Hepatocyte (in vitro differentiated cells): ENCODE data around the gene KCNN2. TPM values are rescaled to one million over a fixed set of nuclear protein-coding genes. Genes with fewer than 3 reads are reported as not detected.

ENCODE experiments used
- DNase-seq: peaks from one replicate; pipeline ENCODE4 v3.0.0-alpha.2; 2016; ENCODE audit warnings: low spot score
- H2AFZ ChIP-seq: fragments of 200-600 bp; sonication (generic); 2 replicates; pipeline ENCODE4 v1.6.0; 2016; ENCODE audit warnings: antibody characterized with exemption, mild to moderate bottlenecking
- H3K27ac ChIP-seq: fragments of 200-600 bp; sonication (generic); 2 replicates; pipeline ENCODE4 v1.5.1; 2016; ENCODE audit warnings: mild to moderate bottlenecking
- H3K27me3 ChIP-seq: fragments of 200-600 bp; sonication (generic); 2 replicates; pipeline ENCODE4 v1.6.1; 2016
- H3K36me3 ChIP-seq: fragments of 200-600 bp; sonication (generic); replicated peaks from 2 replicates; pipeline ENCODE4 v1.5.1; 2016; ENCODE audit warnings: low read depth; ENCODE audit not compliant: insufficient read depth
- H3K4me1 ChIP-seq: fragments of 200-600 bp; sonication (generic); 2 replicates; pipeline ENCODE4 v1.5.1; 2016; ENCODE audit warnings: mild to moderate bottlenecking, moderate library complexity; ENCODE audit not compliant: insufficient read depth
- H3K4me2 ChIP-seq: fragments of 200-600 bp; sonication (generic); 2 replicates; pipeline ENCODE4 v1.6.0; 2016
- H3K4me3 ChIP-seq: fragments of 200-600 bp; sonication (generic); 2 replicates; pipeline ENCODE4 v1.5.1; 2016; ENCODE audit warnings: mild to moderate bottlenecking
- H3K79me2 ChIP-seq: fragments of 200-600 bp; sonication (generic); 2 replicates; pipeline ENCODE4 v1.6.0; 2017; ENCODE audit warnings: mild to moderate bottlenecking
- H3K9me2 ChIP-seq: fragments of 200-600 bp; sonication (generic); replicated peaks from 2 replicates; pipeline ENCODE4 v1.6.0; 2017; ENCODE audit warnings: mild to moderate bottlenecking; ENCODE audit not compliant: insufficient read depth
- H3K9me3 ChIP-seq: fragments of 200-600 bp; sonication (generic); 2 replicates; pipeline ENCODE4 v1.5.1; 2016; ENCODE audit warnings: low read depth, mild to moderate bottlenecking
- H4K20me1 ChIP-seq: fragments of 200-600 bp; sonication (generic); 2 replicates; pipeline ENCODE4 v1.6.0; 2016; ENCODE audit warnings: mild to moderate bottlenecking; ENCODE audit not compliant: insufficient read depth, poor library complexity, severe bottlenecking
- EZH2 ChIP-seq: fragments of 200-600 bp; sonication (generic); IDR thresholded peaks from 2 replicates; pipeline ENCODE4 v1.6.1; 2016; ENCODE audit warnings: antibody characterized with exemption, mild to moderate bottlenecking, borderline replicate concordance
- EZH2phosphoT487 ChIP-seq: fragments of 200-600 bp; sonication (generic); IDR thresholded peaks from one replicate; pipeline ENCODE4 v1.6.1; 2018; ENCODE audit warnings: antibody characterized with exemption, mild to moderate bottlenecking, low read depth, moderate library complexity; ENCODE audit not compliant: unreplicated experiment, severe bottlenecking
- WGBS: methylation state at CpG from one replicate; pipeline ENCODE4 v1.1.6; 2016; ENCODE audit warnings: low lambda C conversion rate; ENCODE audit errors: missing lambda C conversion rate; 5-methylcytosine and 5-hydroxymethylcytosine counted together
- polyA plus RNA-seq: library from polyadenylated mRNA; unstranded; fragments of >200 nt; fragmentation: Nextera tagmentation; extraction: Ambion mirVana; gene quantifications from 2 replicates; pipeline ENCODE4 v1.2.1, GENCODE V29; 2016
- total RNA-seq: library from RNA; depleted of rRNA; stranded (reverse); fragments of >200 nt; gene quantifications from 2 replicates; pipeline ENCODE4 v1.2.3, GENCODE V29; 2014
- TF ChIP-seq, protein P1 (sequence below): fragments of 200-600 bp; sonication (generic); IDR thresholded peaks from 2 replicates; pipeline ENCODE4 v1.5.1; 2016; ENCODE audit warnings: antibody characterized with exemption, mild to moderate bottlenecking; ENCODE audit not compliant: poor library complexity

KCNN2 gene
- total and polyA plus RNA-seq, 2 experiments from 2014 or later: 3.9 to 6.4 TPM

- DNase-seq: peak; percentile 81
- no peaks in the 10 kb centered on the region for H3K9me3 ChIP-seq
- peak overlapping the region; percentile 79 for H2AFZ ChIP-seq
- H3K4me2 ChIP-seq: peak overlapping the region; percentile 96
- peak overlapping the region; percentile 80 for H3K4me3 ChIP-seq
- H3K4me1 ChIP-seq: peaks cover 16% of the 10 kb centered on the region
- no peaks in the 10 kb centered on the region for H3K79me2 ChIP-seq
- peak overlapping the region; percentile 34 for H3K27ac ChIP-seq
- under 1% methylated on average over 52 of the region's 78 CpGs for WGBS
- H3K9me2 ChIP-seq: no peaks in the 10 kb centered on the region
- H4K20me1 ChIP-seq: no peaks in the 10 kb centered on the region
- peaks cover 54% of the 10 kb centered on the region for H3K27me3 ChIP-seq
- TF ChIP-seq EZH2: peak; percentile 56
- TF ChIP-seq, protein P1, sequence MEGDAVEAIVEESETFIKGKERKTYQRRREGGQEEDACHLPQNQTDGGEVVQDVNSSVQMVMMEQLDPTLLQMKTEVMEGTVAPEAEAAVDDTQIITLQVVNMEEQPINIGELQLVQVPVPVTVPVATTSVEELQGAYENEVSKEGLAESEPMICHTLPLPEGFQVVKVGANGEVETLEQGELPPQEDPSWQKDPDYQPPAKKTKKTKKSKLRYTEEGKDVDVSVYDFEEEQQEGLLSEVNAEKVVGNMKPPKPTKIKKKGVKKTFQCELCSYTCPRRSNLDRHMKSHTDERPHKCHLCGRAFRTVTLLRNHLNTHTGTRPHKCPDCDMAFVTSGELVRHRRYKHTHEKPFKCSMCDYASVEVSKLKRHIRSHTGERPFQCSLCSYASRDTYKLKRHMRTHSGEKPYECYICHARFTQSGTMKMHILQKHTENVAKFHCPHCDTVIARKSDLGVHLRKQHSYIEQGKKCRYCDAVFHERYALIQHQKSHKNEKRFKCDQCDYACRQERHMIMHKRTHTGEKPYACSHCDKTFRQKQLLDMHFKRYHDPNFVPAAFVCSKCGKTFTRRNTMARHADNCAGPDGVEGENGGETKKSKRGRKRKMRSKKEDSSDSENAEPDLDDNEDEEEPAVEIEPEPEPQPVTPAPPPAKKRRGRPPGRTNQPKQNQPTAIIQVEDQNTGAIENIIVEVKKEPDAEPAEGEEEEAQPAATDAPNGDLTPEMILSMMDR: peak; percentile 52
- TF ChIP-seq EZH2phosphoT487: peak; percentile 36
- H3K36me3 ChIP-seq: no peaks in the 10 kb centered on the region
Measured at GRCh38 chr5:114360816-114361723, 800 bp upstream of the KCNN2 start.

DNA sequence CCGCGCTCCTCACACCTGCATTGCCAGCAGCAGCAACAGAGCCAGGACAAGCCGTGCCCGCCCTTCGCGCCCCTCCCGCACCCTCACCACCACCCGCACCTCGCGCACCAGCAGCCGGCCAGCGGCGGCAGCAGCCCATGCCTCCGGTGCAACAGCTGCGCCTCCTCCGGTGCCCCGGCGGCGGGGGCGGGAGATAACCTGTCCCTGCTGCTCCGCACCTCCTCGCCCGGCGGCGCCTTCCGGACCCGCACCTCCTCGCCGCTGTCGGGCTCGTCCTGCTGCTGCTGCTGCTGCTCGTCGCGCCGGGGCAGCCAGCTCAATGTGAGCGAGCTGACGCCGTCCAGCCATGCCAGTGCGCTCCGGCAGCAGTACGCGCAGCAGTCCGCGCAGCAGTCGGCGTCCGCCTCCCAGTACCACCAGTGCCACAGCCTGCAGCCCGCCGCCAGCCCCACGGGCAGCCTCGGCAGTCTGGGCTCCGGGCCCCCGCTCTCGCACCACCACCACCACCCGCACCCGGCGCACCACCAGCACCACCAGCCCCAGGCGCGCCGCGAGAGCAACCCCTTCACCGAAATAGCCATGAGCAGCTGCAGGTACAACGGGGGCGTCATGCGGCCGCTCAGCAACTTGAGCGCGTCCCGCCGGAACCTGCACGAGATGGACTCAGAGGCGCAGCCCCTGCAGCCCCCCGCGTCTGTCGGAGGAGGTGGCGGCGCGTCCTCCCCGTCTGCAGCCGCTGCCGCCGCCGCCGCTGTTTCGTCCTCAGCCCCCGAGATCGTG, 517 bp downstream of the KCNN2 start:
- Histone ChIP-seq H3K4me3 (peak overlapping the region; percentile 59), H3K79me2 (no peaks in the 10 kb centered on the region), H3K36me3 (no peaks in the 10 kb centered on the region), H3K27ac (no peak overlapping the region), H3K27me3 (peaks cover 54% of the 10 kb centered on the region), H3K9me3 (no peaks in the 10 kb centered on the region), H3K9me2 (no peaks in the 10 kb centered on the region), H3K4me2 (peak overlapping the region; percentile 96), H3K4me1 (peaks cover 16% of the 10 kb centered on the region), H2AFZ (peak overlapping the region; percentile 45), H4K20me1 (no peaks in the 10 kb centered on the region)
- DNase-seq: peak; percentile 51
- WGBS: under 1% methylated on average over 68 of the region's 87 CpGs
- no peak for TF ChIP-seq EZH2phosphoT487
- TF ChIP-seq EZH2: peak; percentile 8

DNA sequence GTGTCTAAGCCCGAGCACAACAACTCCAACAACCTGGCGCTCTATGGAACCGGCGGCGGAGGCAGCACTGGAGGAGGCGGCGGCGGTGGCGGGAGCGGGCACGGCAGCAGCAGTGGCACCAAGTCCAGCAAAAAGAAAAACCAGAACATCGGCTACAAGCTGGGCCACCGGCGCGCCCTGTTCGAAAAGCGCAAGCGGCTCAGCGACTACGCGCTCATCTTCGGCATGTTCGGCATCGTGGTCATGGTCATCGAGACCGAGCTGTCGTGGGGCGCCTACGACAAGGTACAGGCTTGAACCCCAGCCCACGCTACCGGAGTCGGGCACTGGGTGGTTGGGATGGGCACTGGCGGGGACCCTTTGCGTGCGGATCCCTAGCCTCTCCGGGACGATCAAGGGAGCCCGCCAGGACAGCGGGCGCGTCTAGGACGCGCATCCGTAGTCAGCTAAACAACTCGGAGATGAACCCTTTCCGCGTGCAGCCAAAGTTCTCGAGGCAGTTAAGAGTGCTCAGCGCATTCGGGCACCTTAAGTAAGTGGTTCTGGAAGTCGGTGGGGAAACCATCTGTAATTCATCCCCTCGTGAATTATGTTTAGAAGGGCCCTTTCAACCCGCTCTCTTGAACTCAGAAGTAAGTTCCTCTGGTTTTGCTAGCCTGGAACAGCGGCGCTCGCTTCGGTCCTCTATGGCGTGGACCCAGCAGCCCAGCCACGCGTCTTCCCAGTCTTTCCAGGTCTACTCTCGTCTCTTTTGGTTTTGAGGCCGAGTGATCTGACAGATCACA, 1.3 kb downstream of the KCNN2 start:
- Histone ChIP-seq H2AFZ (peak overlapping the region; percentile 36), H3K27me3 (peaks cover 54% of the 10 kb centered on the region), H3K36me3 (no peaks in the 10 kb centered on the region), H3K4me2 (peak overlapping the region; percentile 96), H3K27ac (no peak overlapping the region), H3K4me1 (peaks cover 16% of the 10 kb centered on the region), H3K9me2 (no peaks in the 10 kb centered on the region), H4K20me1 (no peaks in the 10 kb centered on the region), H3K79me2 (no peaks in the 10 kb centered on the region), H3K9me3 (no peaks in the 10 kb centered on the region), H3K4me3 (peak overlapping the region; percentile 59)
- WGBS: 3% methylated on average over 58 of the region's 62 CpGs
- no peak for TF ChIP-seq EZH2phosphoT487
- TF ChIP-seq, protein P1: no peak
- TF ChIP-seq EZH2: peak; percentile 49
- peak; percentile 7 for DNase-seq
